GM13977 (cell line): Measurements from ENCODE around the gene SAP30.

ENCODE experiments used
- DNase-seq: peaks from one replicate; pipeline ENCODE4 v3.0.0; 2012; ENCODE audit warnings: low spot score
- CTCF ChIP-seq: IDR thresholded peaks from 2 replicates; pipeline ENCODE4 v1.5.1; 2012; ENCODE audit warnings: mild to moderate bottlenecking, control low read depth; ENCODE audit not compliant: insufficient read depth; ENCODE audit errors: extremely low read depth, missing control alignments
- in situ Hi-C: fragments of 300-500 bp; cut with MboI; formaldehyde crosslinking; loops from one replicate; pipeline ENCODE4 v1.12.0; 2022; ENCODE audit warnings: low sequenced_read_pairs, low pct_unique_long_range_greater_than_20kb, mixed read lengths, inconsistent platforms; ENCODE audit not compliant: unreplicated experiment

The SAP30 gene

DNA sequence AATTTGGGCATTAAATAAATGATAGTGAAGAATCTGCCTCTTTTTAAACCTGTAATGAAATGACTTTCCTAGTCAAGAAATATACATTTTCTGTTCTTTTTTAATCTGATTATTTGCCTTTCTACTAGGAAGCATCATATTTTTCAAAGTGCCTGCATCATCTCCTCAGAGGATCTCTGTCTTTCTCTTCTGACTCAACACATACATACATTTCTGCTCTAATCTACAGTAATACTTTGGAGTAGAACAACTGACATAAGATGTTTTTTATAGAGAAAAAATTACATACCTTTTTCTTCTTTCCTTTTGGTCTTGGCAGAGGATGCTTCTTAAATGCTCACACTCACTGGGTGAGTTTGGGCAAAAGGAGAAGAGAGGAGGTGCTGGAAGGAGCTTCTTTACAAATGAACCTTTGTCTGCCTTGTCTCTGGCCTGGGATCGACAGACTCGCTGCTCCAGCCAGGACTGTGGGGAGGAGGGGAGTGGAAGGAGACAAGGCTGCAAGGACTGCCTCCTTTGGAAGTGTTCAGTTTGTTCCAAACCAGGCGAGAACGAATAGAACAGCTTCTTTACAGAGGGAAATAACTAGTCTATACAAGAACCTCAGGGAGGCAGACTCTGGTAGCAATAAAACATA, 28.1 kb downstream of the SAP30 start, which contains the start of gene SCRG1:
SCRG1 (minus strand) TSS at position 338 of the 637 bp plus-strand sequence. CDS start 7,702 bp downstream, outside the sequence.
- no peak for TF ChIP-seq CTCF
- in situ Hi-C loops, result no loop called here
- DNase-seq, result no peak

DNA sequence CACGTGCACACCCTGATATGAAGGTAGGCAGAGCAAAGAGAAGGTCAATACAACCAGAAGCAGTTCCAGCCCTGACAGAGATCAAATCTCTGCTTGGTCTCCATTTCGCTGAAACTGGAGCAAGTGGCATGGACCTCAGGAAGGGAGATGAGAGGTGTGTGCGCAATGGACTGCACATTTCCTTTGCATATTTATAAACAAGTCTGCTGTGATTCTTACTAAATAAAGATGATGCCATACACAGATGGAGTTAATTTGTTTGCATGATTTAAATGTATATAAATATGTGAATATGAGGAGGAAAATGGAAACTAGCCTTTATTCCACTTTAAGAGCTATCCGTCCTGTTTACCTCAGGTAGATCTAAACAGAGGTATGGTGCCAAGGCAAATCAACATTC, 30.3 kb downstream of the SAP30 start:
- no peak for TF ChIP-seq CTCF
- in situ Hi-C loops, result no loop called here
- DNase-seq, result no peak

GRCh38 chr4:173403051-173403450, 32.3 kb downstream of the SAP30 start:
- TF ChIP-seq CTCF, result no peak
- in situ Hi-C loops, result no loop called here
- no peak for DNase-seq

- no peak for DNase-seq
- in situ Hi-C loops, result no loop called here
- TF ChIP-seq CTCF, result no peak
These were observed 33.6 kb downstream of the SAP30 start for GRCh38 chr4:173404296-173404865.

DNA sequence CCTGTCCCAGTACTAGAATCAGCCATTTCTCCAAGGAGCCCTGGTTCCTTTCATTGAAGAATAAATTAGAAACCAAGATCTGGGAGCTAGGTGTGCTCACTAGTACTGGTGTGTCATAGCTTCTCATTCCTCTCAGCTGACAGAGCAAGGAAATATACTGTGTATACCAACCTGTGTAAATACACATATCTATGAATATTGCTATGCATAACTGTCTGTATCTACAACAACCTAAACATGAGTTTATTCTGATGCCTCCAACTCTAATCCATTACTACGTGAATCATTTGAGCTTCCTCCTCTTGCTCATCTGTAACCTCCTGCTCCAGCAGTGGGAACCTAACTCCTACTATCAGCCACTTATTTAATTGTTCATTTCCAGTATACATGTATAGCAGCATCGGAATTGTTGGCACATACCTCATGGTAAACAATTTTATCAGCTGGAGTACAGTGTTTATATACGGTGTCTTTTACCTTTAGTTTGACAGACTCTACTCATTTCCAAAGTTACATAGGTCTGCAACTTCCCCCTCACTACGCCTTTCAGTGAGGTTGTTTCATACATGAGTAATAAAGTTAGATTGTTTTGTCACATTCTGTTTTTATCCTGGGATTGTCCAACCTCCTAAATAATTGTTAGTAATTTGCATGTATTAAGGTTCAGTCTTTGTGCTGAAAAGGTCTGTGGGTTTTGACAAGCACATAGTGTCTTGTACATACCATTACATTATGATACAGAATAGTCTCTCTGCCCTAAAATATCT, 35.3 kb downstream of the SAP30 start:
- in situ Hi-C loops, result no loop called here
- no peak for TF ChIP-seq CTCF
- DNase-seq, result peak; percentile 31

DNA sequence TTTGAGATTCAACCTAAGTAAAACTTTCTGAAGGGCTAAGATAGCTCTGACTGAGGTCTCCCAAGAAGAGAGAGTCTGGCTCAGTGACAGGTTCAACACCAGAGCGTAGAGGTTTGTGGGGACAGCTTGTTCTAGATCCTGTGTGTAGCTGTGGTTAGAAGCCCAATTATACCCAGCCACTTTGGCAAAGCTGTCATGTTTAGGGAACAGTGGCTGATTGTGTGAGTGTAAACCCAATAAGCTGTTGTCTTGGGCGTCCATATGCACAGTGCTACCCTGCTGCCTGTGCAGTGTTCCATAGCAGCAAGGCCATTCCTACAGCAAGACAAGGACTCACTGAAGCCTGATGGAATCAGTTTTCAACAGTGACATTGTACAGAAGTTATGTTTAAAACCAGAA, 39.3 kb downstream of the SAP30 start:
- in situ Hi-C loops, result loop anchor here (5.0 kb wide), 1 partner anchor 93 kb away; no protein-coding TSS in a partner anchor
- no peak for DNase-seq
- no peak for TF ChIP-seq CTCF
